ENCODE results near the gene THBS4.

Gene THBS4

GRCh38 chr5:80048084-80048780, 13.1 kb downstream of the THBS4 start:
- TF ChIP-seq, protein P1, sequence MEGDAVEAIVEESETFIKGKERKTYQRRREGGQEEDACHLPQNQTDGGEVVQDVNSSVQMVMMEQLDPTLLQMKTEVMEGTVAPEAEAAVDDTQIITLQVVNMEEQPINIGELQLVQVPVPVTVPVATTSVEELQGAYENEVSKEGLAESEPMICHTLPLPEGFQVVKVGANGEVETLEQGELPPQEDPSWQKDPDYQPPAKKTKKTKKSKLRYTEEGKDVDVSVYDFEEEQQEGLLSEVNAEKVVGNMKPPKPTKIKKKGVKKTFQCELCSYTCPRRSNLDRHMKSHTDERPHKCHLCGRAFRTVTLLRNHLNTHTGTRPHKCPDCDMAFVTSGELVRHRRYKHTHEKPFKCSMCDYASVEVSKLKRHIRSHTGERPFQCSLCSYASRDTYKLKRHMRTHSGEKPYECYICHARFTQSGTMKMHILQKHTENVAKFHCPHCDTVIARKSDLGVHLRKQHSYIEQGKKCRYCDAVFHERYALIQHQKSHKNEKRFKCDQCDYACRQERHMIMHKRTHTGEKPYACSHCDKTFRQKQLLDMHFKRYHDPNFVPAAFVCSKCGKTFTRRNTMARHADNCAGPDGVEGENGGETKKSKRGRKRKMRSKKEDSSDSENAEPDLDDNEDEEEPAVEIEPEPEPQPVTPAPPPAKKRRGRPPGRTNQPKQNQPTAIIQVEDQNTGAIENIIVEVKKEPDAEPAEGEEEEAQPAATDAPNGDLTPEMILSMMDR (IDR thresholded peaks at IDR 0.05) = no peak
- H3K4me1 ChIP-seq = no peaks in the 10 kb centered on the region
- no peaks in the 10 kb centered on the region for H3K36me3 ChIP-seq
- intact Hi-C loops (cut with DNase I; ENCODE audit: low total_unique reads) = no loop called here
- H3K27me3 ChIP-seq = peaks cover 0 to 2% of the 10 kb centered on the region in 2 donors
- no peak overlapping the region for H3K4me3 ChIP-seq
- no peak for DNase-seq
- no peak overlapping the region for H3K27ac ChIP-seq
- no peaks in the 10 kb centered on the region for H3K9me3 ChIP-seq

DNA sequence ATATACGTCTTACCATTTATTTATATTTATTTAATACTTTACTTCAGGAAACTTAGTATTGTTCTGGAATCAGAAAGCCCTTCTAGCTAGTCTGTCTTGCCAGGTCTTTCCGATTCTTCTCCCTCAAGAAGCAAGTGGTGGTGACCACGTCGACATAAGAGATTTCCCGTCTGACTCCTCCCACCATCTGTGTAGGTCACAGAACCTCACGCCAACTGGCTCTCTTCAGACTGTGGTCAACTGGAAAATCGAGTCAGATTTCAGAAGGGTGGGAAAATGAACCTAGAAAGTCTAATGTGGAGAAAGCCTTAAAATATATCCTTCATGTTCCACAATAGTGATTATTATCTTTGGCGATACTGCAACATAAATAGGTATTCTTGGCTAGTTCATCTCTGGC, 17.3 kb downstream of the THBS4 start:
- H3K9me3 ChIP-seq = no peaks in the 10 kb centered on the region
- intact Hi-C loops (cut with DNase I; ENCODE audit: low total_unique reads) = no loop called here
- TF ChIP-seq, protein P1 (IDR thresholded peaks at IDR 0.05) = no peak
- DNase-seq = no peak
- no peaks in the 10 kb centered on the region for H3K4me1 ChIP-seq
- H3K27me3 ChIP-seq = no peaks in the 10 kb centered on the region
- H3K36me3 ChIP-seq = no peaks in the 10 kb centered on the region
- no peak overlapping the region for H3K27ac ChIP-seq
- H3K4me3 ChIP-seq = no peak overlapping the region

DNA sequence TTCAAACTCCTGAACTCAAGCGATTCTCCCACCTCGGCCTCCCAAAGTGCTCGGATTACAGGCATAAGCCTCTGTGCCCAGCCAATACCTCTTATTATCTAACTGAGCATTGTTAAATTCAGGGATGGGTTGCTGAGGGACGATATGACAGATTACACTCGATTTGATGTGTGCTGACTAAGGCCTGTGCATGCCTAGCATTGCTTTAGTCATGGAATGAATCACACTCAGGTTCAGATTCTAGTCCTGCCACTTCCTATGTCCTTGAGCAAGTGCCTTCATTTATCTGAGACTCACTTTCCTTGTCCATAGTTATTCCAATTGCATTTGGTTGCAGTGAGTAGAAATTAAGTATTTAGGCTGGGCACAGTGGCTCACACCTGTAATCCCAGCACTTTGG, 19.5 kb downstream of the THBS4 start:
- TF ChIP-seq, protein P1 (IDR thresholded peaks at IDR 0.05) = no peak
- intact Hi-C loops (cut with DNase I; ENCODE audit: low total_unique reads) = no loop called here
- Histone ChIP-seq H3K9me3 (no peaks in the 10 kb centered on the region), H3K27me3 (no peaks in the 10 kb centered on the region), H3K4me1 (no peaks in the 10 kb centered on the region), H3K4me3 (no peak overlapping the region), H3K36me3 (no peaks in the 10 kb centered on the region), H3K27ac (no peak overlapping the region)
- DNase-seq = no peak

DNA sequence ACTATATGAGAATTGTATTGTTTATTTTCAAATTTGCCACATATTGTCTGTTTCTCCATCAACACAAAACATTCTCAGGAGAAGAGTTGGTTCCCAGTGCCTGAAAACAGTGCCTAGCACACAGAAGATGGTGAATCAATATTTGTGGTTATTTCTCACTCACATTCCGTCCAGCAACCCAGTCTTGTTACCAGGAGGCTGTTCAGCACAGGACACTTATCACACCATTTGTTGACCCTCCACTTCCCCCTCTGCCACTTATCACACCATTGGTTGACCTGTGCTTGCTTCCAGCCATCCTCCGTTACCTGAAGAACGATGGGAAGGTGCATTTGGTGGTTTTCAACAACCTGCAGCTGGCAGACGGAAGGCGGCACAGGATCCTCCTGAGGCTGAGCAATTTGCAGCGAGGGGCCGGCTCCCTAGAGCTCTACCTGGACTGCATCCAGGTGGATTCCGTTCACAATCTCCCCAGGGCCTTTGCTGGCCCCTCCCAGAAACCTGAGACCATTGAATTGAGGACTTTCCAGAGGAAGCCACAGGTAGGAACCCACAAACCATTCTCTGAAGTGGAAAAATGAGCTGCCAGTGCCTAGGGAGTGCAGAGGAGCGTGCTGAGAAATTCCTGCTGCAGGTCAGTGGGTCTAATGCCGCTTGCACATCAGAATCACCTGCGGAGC, 20.5 kb downstream of the THBS4 start:
- Histone ChIP-seq H3K27ac (no peak overlapping the region), H3K9me3 (no peaks in the 10 kb centered on the region), H3K4me1 (no peaks in the 10 kb centered on the region), H3K4me3 (no peak overlapping the region), H3K36me3 (no peaks in the 10 kb centered on the region), H3K27me3 (no peaks in the 10 kb centered on the region)
- TF ChIP-seq, protein P1 (IDR thresholded peaks at IDR 0.05) = no peak
- no peak for DNase-seq
- intact Hi-C loops (cut with DNase I; ENCODE audit: low total_unique reads) = no loop called here

DNA sequence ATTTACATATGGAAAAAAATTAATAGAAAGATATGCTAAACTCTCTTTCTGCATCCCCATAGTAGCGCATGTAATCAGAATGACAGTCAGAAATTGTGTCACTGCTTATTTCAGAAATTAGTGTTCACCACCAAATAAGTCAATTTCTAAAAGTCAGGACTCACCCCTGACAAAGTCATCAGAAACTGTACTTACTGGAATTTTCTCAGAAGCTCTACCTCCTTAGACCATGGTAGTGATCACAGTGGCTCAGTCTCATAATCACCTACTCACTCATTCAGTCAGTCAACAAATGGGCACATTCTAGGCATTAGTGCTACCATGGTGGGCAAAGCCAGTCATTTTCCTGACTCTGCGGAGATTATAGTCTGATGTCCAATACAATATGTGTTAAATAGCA, 22.0 kb downstream of the THBS4 start:
- H3K4me3 ChIP-seq = no peak overlapping the region
- no peaks in the 10 kb centered on the region for H3K9me3 ChIP-seq
- H3K27ac ChIP-seq = no peak overlapping the region
- no peak for DNase-seq
- intact Hi-C loops (cut with DNase I; ENCODE audit: low total_unique reads) = no loop called here
- H3K27me3 ChIP-seq = no peaks in the 10 kb centered on the region
- TF ChIP-seq, protein P1 (IDR thresholded peaks at IDR 0.05) = no peak
- H3K4me1 ChIP-seq = no peaks in the 10 kb centered on the region
- no peaks in the 10 kb centered on the region for H3K36me3 ChIP-seq
